Activated T-cell treated with anti-CD3 and anti-CD28 coated beads, Interleukin-2, amount 50 U/mL, for 48 hours (primary cell): Measurements from ENCODE around the gene LNX2.

Experiments
- DNase-seq, 2 experiments: peaks; one replicate each; pipeline ENCODE4 v3.0.0-alpha.2; 2020

The LNX2 gene

DNA sequence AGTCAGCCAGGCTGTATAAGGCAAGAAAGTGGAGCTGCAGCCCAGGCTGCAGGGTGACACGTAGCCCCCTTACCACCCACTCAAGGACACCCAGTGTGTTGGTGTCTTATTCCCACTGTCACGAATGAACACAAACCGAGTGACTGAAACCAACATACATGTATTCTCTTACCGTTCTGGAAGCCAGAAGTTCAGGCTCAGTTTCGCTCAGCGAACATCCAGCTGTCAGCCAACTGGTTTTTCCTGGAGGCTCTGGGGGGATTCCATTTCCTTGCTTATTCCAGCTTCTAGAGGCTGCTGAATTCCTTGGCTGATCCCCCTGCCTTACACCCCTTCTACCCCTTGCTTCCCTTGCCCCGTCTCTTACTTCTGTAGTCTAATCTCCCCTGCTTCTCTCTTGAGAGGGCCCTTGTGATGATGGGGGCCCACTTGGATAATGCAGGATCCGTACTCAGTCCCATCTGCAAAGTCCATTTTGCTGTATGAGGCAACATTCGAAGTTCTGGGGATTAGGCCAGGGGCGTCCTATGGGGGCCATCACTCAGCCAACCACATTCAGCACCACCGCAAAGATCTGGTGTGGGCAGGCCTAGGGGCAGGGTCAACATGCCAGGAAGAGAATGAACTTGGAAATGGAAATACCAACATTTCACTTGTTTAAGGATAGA, 122.6 kb downstream of the LNX2 start:
- DNase-seq: no peak

- no peak for DNase-seq
These were observed 123.6 kb downstream of the LNX2 start for GRCh38 chr13:27496536-27497273.

DNA sequence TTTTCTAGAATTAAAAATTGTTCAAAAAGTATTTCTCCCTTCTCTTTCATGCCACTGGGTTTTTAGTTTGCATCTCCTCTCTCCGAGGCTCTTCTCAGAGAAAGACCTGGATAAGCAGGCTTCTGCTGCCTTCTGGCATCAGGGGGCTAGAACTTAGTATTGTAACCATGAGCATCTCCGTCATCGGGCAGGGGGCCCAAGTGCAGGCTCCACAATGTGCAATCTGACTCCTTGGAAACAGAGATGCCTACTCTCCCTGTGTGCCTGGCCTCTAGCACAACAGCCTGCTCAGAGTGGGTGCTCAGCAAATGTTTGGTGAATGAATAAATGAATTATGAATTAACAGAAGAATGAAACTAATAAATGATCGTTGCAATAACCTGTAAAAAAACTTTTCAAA, 124.3 kb downstream of the LNX2 start:
- DNase-seq: no peak
